ENCODE measurements around the gene OSM.
"Not testable (repeated sequence)": the region's sequence is repeated elsewhere in the genome, so short reads cannot be mapped to it uniquely, and the experiment has no call there.

Gene OSM

GRCh38 chr22:30240541-30241417 is 25.9 kb downstream of the OSM start:
- DNase-seq = no peak

- no peak for DNase-seq
Measured at GRCh38 chr22:30239488-30240405, 26.9 kb downstream of the OSM start.

GRCh38 chr22:30238661-30239487 is 27.8 kb downstream of the OSM start:
- no peak for DNase-seq

- DNase-seq = no peak
Measured at GRCh38 chr22:30238136-30238535, 28.5 kb downstream of the OSM start.

- DNase-seq = no peak
Measured at GRCh38 chr22:30236875-30237274, 29.8 kb downstream of the OSM start.

GRCh38 chr22:30235687-30236170 is 30.9 kb downstream of the OSM start:
- no peak for DNase-seq

GRCh38 chr22:30234786-30235470 is 31.7 kb downstream of the OSM start:
- DNase-seq = no peak

- DNase-seq = not testable (repeated sequence)
Measured at GRCh38 chr22:30234325-30234724, 32.3 kb downstream of the OSM start.

GRCh38 chr22:30233582-30233981 is 33.1 kb downstream of the OSM start:
- no peak for DNase-seq

- no peak for DNase-seq
Measured at GRCh38 chr22:30232716-30233218, 33.9 kb downstream of the OSM start.

- no peak for DNase-seq
Measured at GRCh38 chr22:30230787-30231461, 35.7 kb downstream of the OSM start.

- no peak for DNase-seq
Measured at GRCh38 chr22:30230330-30230729, 36.3 kb downstream of the OSM start.

- no peak for DNase-seq
Measured at GRCh38 chr22:30228509-30229359, 37.9 kb downstream of the OSM start.

- DNase-seq = no peak
Measured at GRCh38 chr22:30227438-30228228, 39.0 kb downstream of the OSM start.

- DNase-seq = no peak
Measured at GRCh38 chr22:30226192-30226832, 40.3 kb downstream of the OSM start.

- no peak for DNase-seq
Measured at GRCh38 chr22:30225220-30225927, 41.3 kb downstream of the OSM start.

- no peak for DNase-seq
Measured at GRCh38 chr22:30224161-30224857, 42.3 kb downstream of the OSM start.

- no peak for DNase-seq
Measured at GRCh38 chr22:30223303-30223702, 43.3 kb downstream of the OSM start.

Data from activated CD8-positive, alpha-beta memory T cell treated with anti-CD3 and anti-CD28 coated beads, Interleukin-2, amount 50 U/mL, for 4 hours (primary cell).